GM23338 (cell line): Measurements from ENCODE around the gene ALDH8A1.

Source experiments
- EZH2phosphoT487 ChIP-seq: fragments of 200-600 bp; sonication (generic); IDR thresholded peaks from one replicate; pipeline ENCODE4 v1.8.1; 2018; ENCODE audit warnings: antibody characterized with exemption; ENCODE audit not compliant: unreplicated experiment
- POLR2AphosphoS5 ChIP-seq: IDR thresholded peaks from 2 replicates; pipeline ENCODE4 v1.6.1; 2016; ENCODE audit warnings: antibody characterized with exemption, low read depth
- TF ChIP-seq, protein P1 (sequence below), 2 experiments: fragments of 200-600 bp in 1 of 2; sonication (generic) in 1 of 2; conservative IDR thresholded peaks; 2 replicates each; pipeline versions ENCODE4 v1.5.1 to v1.6.1; 2016 to 2017; ENCODE audit warnings: antibody characterized with exemption in 2 of 2, low read depth in 2 of 2, mild to moderate bottlenecking in 2 of 2, moderate library complexity in 1 of 2
- TF ChIP-seq, protein P2 (sequence below): IDR thresholded peaks from 2 replicates; pipeline ENCODE4 v1.6.1; 2016; ENCODE audit warnings: antibody characterized with exemption

DNA sequence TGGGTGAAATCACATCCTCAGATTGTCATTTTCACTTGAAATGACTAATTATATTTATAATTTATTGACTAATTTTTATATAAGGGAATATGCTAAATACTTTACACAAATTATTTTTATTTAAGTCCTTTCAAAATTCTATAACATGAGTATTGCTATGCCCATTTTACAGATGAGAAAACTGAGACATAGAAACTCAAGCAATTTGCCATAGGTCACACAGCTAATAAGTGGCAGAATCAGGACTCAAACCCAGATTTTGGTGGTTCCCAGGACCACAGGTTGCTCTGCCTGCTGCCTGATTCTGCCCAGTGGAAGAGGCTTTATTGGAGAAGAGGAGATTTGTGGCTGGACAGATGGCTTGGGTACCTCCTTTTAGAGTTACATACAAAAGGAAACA lies 4.9 kb downstream of the ALDH8A1 start:
- TF ChIP-seq, protein P1, sequence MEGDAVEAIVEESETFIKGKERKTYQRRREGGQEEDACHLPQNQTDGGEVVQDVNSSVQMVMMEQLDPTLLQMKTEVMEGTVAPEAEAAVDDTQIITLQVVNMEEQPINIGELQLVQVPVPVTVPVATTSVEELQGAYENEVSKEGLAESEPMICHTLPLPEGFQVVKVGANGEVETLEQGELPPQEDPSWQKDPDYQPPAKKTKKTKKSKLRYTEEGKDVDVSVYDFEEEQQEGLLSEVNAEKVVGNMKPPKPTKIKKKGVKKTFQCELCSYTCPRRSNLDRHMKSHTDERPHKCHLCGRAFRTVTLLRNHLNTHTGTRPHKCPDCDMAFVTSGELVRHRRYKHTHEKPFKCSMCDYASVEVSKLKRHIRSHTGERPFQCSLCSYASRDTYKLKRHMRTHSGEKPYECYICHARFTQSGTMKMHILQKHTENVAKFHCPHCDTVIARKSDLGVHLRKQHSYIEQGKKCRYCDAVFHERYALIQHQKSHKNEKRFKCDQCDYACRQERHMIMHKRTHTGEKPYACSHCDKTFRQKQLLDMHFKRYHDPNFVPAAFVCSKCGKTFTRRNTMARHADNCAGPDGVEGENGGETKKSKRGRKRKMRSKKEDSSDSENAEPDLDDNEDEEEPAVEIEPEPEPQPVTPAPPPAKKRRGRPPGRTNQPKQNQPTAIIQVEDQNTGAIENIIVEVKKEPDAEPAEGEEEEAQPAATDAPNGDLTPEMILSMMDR (conservative IDR thresholded peaks at IDR 0.05; ENCODE audit: low read depth in 2 of 2) = no peak
- TF ChIP-seq POLR2AphosphoS5 (no peak), EZH2phosphoT487 (no peak)
- TF ChIP-seq, protein P2, sequence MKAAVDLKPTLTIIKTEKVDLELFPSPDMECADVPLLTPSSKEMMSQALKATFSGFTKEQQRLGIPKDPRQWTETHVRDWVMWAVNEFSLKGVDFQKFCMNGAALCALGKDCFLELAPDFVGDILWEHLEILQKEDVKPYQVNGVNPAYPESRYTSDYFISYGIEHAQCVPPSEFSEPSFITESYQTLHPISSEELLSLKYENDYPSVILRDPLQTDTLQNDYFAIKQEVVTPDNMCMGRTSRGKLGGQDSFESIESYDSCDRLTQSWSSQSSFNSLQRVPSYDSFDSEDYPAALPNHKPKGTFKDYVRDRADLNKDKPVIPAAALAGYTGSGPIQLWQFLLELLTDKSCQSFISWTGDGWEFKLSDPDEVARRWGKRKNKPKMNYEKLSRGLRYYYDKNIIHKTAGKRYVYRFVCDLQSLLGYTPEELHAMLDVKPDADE = no peak
